Measurements from ENCODE around the gene STRN. TPM values are rescaled to one million over a fixed set of nuclear protein-coding genes. Genes with fewer than 3 reads are reported as not detected.
"Not testable (repeated sequence)": the region's sequence is repeated elsewhere in the genome, so short reads cannot be mapped to it uniquely, and the experiment has no call there.

Gene STRN
- total RNA-seq, 2 donors from 2014 or later = 29.8 to 37.2 TPM

DNA sequence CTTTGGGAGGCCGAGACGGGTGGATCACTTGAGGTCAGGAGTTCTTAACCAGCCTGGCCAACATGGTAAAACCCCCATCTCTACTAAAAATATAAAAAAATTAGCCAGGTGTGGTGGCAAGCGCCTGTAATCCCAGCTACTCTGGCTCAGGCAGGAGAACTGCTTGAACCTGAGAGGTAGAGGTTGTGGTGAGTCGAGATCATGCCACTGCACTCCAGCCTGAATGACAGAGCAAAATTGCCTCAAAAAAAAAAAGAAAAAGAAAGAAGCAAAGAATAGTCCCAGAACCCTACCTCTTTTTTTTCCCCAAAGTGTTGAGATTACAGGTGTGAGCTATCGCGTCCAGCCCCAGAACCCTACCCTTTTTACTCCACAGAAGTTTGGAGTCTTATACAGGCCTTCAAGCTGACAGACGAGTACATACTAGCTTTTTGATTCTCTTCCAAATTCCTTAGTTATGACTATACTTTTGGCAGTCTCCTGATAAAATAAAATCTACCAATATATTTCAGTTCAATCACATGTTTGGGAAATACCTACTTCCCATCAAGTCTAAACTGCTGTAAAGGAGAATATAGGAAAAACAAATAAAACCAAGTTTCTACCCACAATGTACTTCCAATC lies 35.4 kb downstream of the STRN start:
- peaks cover 0 to 11% of the 10 kb centered on the region in 2 donors for H3K36me3 Mint-ChIP-seq
- not testable (repeated sequence) for H3K27ac Mint-ChIP-seq; ATAC-seq; DNase-seq (ENCODE audit: low spot score in 2 of 2); H3K9me3 Mint-ChIP-seq

DNA sequence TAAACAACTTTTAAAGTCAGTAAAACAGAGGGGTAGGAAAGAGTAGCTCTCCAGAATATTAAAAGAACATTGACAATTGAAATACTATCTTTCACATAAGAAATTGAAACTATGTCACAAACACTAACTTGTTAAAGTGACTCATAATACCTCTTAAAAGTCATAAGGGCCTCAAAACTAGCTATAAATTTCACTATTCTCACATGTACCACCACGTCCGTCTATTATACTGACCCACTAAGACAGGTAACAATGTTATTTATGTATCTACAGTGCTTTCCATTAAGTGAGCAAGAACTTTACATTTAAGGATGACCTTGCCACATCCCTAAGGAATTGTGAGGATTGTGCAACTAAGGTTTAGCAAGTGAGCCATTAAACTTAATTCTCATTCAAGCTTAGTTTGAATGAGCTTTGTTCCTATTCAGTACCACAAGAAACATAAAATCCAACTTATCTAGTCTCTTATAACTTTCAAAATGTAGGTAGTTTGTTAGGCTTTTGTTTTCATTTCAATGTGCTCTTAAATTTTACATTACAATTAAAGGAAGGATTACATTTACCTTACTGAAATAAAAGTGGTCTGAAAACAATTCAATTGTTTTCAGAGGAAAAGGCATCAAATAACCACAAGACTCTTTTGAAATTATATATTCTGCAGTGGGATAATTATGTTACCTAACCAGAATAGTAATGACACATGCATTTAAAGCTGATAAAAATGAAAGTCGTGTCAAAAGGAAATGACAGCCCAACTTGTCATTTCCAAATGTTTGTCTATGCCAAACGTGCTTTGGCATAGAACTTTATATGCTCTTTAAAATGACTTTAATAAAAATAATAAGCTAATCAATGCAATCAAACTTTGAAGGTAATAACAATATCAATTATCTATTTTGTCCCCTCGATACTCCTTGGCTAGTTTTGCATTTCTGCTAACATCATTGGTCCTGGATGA lies 39.9 kb downstream of the STRN start:
- H3K9me3 Mint-ChIP-seq; DNase-seq (ENCODE audit: low spot score in 2 of 2); ATAC-seq: not testable (repeated sequence)
- peaks cover under 1 to 29% of the 10 kb centered on the region in 2 donors for H3K36me3 Mint-ChIP-seq
- H3K27ac Mint-ChIP-seq = peak overlapping the region in 1 of 2 donors; percentile 41

GRCh38 chr2:36922629-36923028 lies 43.7 kb downstream of the STRN start:
- Mint-ChIP-seq H3K27ac (peak overlapping the region; percentile 74 to 85), H3K36me3 (peaks cover 5 to 24% of the 10 kb centered on the region in 2 donors)
- not testable (repeated sequence) for H3K9me3 Mint-ChIP-seq; ATAC-seq; DNase-seq (ENCODE audit: low spot score in 2 of 2)

DNA sequence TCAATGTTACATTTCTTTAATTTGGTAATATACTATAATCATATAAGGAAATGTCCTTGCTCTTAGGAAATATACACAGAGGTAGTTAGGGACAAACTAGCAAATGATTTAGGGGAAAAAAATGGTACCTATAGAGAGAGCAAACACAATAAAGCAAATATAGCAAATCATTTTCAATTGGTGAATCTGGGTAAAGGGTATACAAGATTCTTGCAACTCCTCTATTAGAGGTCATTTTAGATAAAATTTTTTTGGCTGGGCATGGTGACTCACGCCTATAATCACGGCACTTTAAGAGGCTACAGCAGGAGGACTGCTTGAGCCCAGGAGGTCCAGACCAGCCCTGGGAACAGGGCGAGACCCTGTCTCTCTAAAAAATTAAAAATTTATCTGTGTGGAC lies 44.4 kb downstream of the STRN start:
- no peaks in the 10 kb centered on the region for H3K9me3 Mint-ChIP-seq
- ATAC-seq = no peak
- peak overlapping the region in 1 of 2 donors; percentile 85 for H3K27ac Mint-ChIP-seq
- DNase-seq (ENCODE audit: low spot score in 2 of 2) = no peak
- peaks cover 5 to 24% of the 10 kb centered on the region in 2 donors for H3K36me3 Mint-ChIP-seq

DNA sequence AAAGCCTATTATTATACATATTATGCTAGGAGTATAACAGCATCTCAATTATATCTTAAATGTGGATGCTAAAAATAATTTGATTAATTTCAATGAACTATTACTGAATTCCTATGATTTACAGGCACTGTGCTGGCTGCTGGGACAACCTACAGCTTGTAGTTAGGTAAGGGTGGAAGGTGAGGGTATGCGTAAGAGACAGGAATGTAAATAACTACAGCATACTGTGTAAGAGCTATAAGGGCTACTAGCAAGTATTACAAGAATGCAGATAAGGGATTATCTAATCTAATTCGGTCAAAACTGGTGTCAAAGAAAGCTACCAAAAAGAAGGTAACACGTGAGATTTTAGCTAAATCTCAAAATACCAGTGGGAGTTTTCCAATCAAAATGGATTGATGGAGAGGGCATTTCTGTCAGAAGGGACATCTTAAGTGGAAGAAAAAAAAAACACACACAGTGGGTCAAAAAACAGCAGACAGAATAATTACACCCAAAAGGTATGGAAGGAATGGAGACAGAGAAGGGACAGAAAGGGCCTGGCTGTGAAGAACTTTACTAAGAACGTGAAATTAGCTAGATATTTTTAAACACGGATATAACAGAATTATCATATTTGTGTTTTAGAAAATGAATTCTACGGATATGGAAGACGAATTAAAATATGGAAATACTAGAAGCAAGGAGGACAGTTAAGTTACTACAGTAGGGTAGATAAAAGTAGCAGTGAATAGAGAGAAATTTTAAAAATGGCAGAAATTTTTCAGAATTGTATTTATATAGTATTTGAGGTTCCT lies 47.1 kb downstream of the STRN start:
- H3K36me3 Mint-ChIP-seq = peaks cover 5 to 13% of the 10 kb centered on the region in 2 donors
- no peak overlapping the region for H3K27ac Mint-ChIP-seq
- H3K9me3 Mint-ChIP-seq = no peaks in the 10 kb centered on the region
- DNase-seq (ENCODE audit: low spot score in 2 of 2) (no peak), ATAC-seq (no peak)

DNA sequence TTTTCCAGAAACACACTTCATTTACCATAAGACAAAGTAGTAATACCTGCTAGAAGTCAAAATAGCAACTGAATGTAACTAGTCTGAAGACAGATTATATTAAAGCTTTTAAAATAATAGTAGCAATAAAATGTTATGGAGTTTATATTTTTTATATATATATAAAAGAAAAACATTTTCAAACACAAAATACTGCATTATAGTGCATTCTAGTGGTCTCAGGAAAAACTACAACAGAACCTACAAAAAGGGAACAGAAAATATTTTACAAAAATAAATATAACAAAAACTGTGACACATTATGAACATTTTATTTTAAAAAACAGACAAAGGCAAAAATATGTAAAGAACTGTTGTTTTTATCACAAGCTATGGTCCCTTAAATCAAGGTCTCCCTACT lies 48.0 kb downstream of the STRN start:
- DNase-seq (ENCODE audit: low spot score in 2 of 2) = no peak
- no peak for ATAC-seq
- Mint-ChIP-seq H3K36me3 (peaks cover 5 to 6% of the 10 kb centered on the region in 2 donors), H3K9me3 (no peaks in the 10 kb centered on the region), H3K27ac (no peak overlapping the region)

DNA sequence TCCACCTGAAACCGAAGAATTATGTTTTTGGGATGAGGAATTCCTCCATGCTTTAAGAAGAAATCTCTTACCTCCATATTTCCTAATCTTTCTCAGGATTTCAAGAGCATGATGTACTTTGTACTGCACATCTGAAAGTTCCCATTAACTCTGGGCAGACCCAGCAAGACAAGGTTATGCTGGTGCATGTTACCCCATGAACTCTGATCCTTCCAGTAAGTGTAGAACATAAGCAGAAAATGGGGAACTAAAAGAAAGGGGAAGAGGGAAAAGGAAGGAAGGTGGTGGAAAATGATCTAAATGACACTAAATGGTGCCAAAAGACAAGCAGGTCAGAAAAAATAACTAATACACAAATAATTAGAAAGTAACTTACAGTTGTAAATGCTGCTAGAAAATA lies 50.7 kb downstream of the STRN start:
- Mint-ChIP-seq H3K9me3 (no peaks in the 10 kb centered on the region), H3K27ac (no peak overlapping the region), H3K36me3 (no peaks in the 10 kb centered on the region)
- no peak for ATAC-seq
- DNase-seq (ENCODE audit: low spot score in 2 of 2) = no peak

GRCh38 chr2:36912695-36913094 lies 53.6 kb downstream of the STRN start:
- ATAC-seq (no peak), DNase-seq (ENCODE audit: low spot score in 2 of 2) (no peak)
- H3K9me3 Mint-ChIP-seq = no peaks in the 10 kb centered on the region
- H3K27ac Mint-ChIP-seq = no peak overlapping the region
- H3K36me3 Mint-ChIP-seq = no peaks in the 10 kb centered on the region

GRCh38 chr2:36911012-36911411 lies 55.3 kb downstream of the STRN start:
- DNase-seq (ENCODE audit: low spot score in 2 of 2) = no peak
- no peaks in the 10 kb centered on the region for H3K9me3 Mint-ChIP-seq
- no peak for ATAC-seq
- no peaks in the 10 kb centered on the region for H3K36me3 Mint-ChIP-seq
- H3K27ac Mint-ChIP-seq = no peak overlapping the region

- Mint-ChIP-seq H3K27ac (no peak overlapping the region), H3K36me3 (no peaks in the 10 kb centered on the region), H3K9me3 (no peaks in the 10 kb centered on the region)
- no peak for DNase-seq (ENCODE audit: low spot score in 2 of 2)
- no peak for ATAC-seq
Observed at GRCh38 chr2:36906277-36906676, 60.1 kb downstream of the STRN start.

GRCh38 chr2:36904636-36905035 lies 61.7 kb downstream of the STRN start:
- DNase-seq (ENCODE audit: low spot score in 2 of 2) (no peak), ATAC-seq (no peak)
- Mint-ChIP-seq H3K27ac (no peak overlapping the region), H3K36me3 (no peaks in the 10 kb centered on the region), H3K9me3 (no peaks in the 10 kb centered on the region)

DNA sequence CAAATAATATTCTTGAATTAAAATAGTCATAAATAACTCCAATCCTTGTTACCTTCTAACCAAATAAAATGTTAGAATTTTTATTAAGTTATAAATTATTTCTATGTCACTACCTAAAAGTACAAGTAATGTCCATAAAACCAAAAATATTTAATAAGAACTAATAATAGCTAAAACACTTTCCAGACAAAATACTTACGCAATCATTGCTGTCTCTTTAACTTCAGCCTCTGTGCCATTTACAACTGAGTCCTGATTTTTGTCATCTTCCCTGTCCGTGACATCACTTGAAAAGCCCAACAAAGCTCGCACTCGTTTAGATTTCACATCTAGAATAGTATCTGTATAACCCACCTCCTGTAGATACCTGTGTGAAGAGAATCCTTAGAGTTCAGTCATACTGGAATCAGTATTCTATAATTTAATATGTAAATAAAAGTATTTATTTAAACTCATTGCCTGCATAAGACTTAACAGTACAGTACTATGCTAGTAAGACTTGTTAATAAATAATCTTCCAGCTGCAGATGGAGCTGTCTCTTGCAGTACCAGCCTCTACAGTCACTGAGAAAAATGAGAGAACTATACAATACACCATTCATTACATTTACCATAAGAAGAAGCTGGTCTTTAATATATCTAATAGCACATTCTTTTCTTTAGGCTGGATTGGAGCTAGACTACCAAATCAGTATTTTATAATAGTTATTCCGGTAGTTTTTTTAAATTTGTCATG lies 63.8 kb downstream of the STRN start:
- ATAC-seq (no peak), DNase-seq (ENCODE audit: low spot score in 2 of 2) (no peak)
- Mint-ChIP-seq H3K36me3 (no peaks in the 10 kb centered on the region), H3K9me3 (no peaks in the 10 kb centered on the region), H3K27ac (no peak overlapping the region)

- peaks cover 0 to 6% of the 10 kb centered on the region in 2 donors for H3K36me3 Mint-ChIP-seq
- ATAC-seq (no peak), DNase-seq (ENCODE audit: low spot score in 2 of 2) (no peak)
- H3K9me3 Mint-ChIP-seq = no peaks in the 10 kb centered on the region
- H3K27ac Mint-ChIP-seq = no peak overlapping the region
Observed at GRCh38 chr2:36892805-36893204, 73.5 kb downstream of the STRN start.

DNA sequence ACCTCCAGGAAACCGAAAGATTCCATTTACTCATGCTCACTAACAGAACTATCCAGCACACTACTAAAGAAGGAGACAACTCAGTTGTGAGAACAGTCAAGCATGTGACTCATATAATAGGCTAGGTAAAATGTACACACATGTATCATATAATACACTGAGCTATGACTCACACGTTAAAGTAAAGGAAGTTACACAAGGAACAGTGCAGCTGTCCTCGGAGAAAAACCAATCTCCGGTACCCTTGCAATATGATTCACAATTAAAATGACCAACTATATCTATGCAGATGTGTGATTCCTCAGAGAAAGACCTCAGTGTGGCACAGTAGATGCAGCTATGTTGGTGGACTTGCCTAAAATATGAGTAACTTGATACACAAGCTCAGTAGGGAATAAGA lies 76.5 kb downstream of the STRN start:
- peaks cover 0 to 6% of the 10 kb centered on the region in 2 donors for H3K36me3 Mint-ChIP-seq
- ATAC-seq (peak; percentile 99), DNase-seq (ENCODE audit: low spot score in 2 of 2) (no peak)
- H3K27ac Mint-ChIP-seq = peak overlapping the region; percentile 46 to 63
- H3K9me3 Mint-ChIP-seq = no peaks in the 10 kb centered on the region

GRCh38 chr2:36887095-36887494 lies 79.2 kb downstream of the STRN start:
- DNase-seq (ENCODE audit: low spot score in 2 of 2); ATAC-seq; H3K36me3 Mint-ChIP-seq; H3K9me3 Mint-ChIP-seq; H3K27ac Mint-ChIP-seq: not testable (repeated sequence)

- peaks cover 0 to 6% of the 10 kb centered on the region in 2 donors for H3K36me3 Mint-ChIP-seq
- no peaks in the 10 kb centered on the region for H3K9me3 Mint-ChIP-seq
- DNase-seq (ENCODE audit: low spot score in 2 of 2) = no peak
- H3K27ac Mint-ChIP-seq = no peak overlapping the region
- ATAC-seq = no peak
Observed at GRCh38 chr2:36886664-36887063, 79.7 kb downstream of the STRN start.
